Measurements from ENCODE around the gene SYNGR1. TPM values are rescaled to one million over a fixed set of nuclear protein-coding genes. Genes with fewer than 3 reads are reported as not detected.

The SYNGR1 gene
- total RNA-seq, 1 donor, result 3.6 TPM

- no peaks in the 10 kb centered on the region for H3K4me1 ChIP-seq (ENCODE audit: insufficient read depth, low read length)
- no peak for TF ChIP-seq CTCF (IDR thresholded peaks at IDR 0.05; ENCODE audit: extremely low read depth, low read depth, low read length)
Measured at GRCh38 chr22:39374191-39374590, 24.4 kb downstream of the SYNGR1 start.

GRCh38 chr22:39374801-39375200 is 25.0 kb downstream of the SYNGR1 start:
- DNase-seq (ENCODE audit: insufficient read length, low spot score, missing footprints), result peak; percentile 45

More at GRCh38 chr22:39374191-39374590, 24.4 kb downstream of the SYNGR1 start:
- H2AFZ ChIP-seq (ENCODE audit: low read length), result no peak overlapping the region
- H3K79me2 ChIP-seq (ENCODE audit: insufficient read depth, low read length), result no peaks in the 10 kb centered on the region
- H3K4me2 ChIP-seq (ENCODE audit: insufficient read depth, low read length), result no peak overlapping the region
- no peaks in the 10 kb centered on the region for H3K27me3 ChIP-seq (ENCODE audit: insufficient read depth, low read length)
- H3K36me3 ChIP-seq (ENCODE audit: insufficient read depth, low read length), result no peaks in the 10 kb centered on the region
- DNase-seq (ENCODE audit: insufficient read length, low spot score, missing footprints), result no peak
- no peak overlapping the region for H3K4me3 ChIP-seq (ENCODE audit: insufficient read depth, low read length)
- no peaks in the 10 kb centered on the region for H4K20me1 ChIP-seq (ENCODE audit: insufficient read depth, low read length)
- no peak overlapping the region for H3K27ac ChIP-seq (ENCODE audit: low read depth, low read length)
- H3K9me3 ChIP-seq (ENCODE audit: low read depth, low read length), result peaks cover 4% of the 10 kb centered on the region

GRCh38 chr22:39375646-39376045 is 25.9 kb downstream of the SYNGR1 start:
- TF ChIP-seq CTCF (IDR thresholded peaks at IDR 0.05; ENCODE audit: extremely low read depth, low read depth, low read length), result no peak
- Histone ChIP-seq H3K4me2 (ENCODE audit: insufficient read depth, low read length) (no peak overlapping the region), H3K79me2 (ENCODE audit: insufficient read depth, low read length) (no peaks in the 10 kb centered on the region), H3K27ac (ENCODE audit: low read depth, low read length) (no peak overlapping the region), H3K4me3 (ENCODE audit: insufficient read depth, low read length) (no peak overlapping the region), H3K4me1 (ENCODE audit: insufficient read depth, low read length) (no peaks in the 10 kb centered on the region), H3K9me3 (ENCODE audit: low read depth, low read length) (peaks cover 4% of the 10 kb centered on the region), H2AFZ (ENCODE audit: low read length) (no peak overlapping the region), H4K20me1 (ENCODE audit: insufficient read depth, low read length) (no peaks in the 10 kb centered on the region), H3K27me3 (ENCODE audit: insufficient read depth, low read length) (no peaks in the 10 kb centered on the region), H3K36me3 (ENCODE audit: insufficient read depth, low read length) (no peaks in the 10 kb centered on the region)
- DNase-seq (ENCODE audit: insufficient read length, low spot score, missing footprints), result peak; percentile 61

More at GRCh38 chr22:39374801-39375200, 25.0 kb downstream of the SYNGR1 start:
- H3K27me3 ChIP-seq (ENCODE audit: insufficient read depth, low read length), result no peaks in the 10 kb centered on the region
- no peaks in the 10 kb centered on the region for H3K4me1 ChIP-seq (ENCODE audit: insufficient read depth, low read length)
- no peak overlapping the region for H3K4me2 ChIP-seq (ENCODE audit: insufficient read depth, low read length)
- no peak overlapping the region for H3K27ac ChIP-seq (ENCODE audit: low read depth, low read length)
- H4K20me1 ChIP-seq (ENCODE audit: insufficient read depth, low read length), result no peaks in the 10 kb centered on the region
- no peak overlapping the region for H3K4me3 ChIP-seq (ENCODE audit: insufficient read depth, low read length)
- H3K79me2 ChIP-seq (ENCODE audit: insufficient read depth, low read length), result no peaks in the 10 kb centered on the region
- peaks cover 4% of the 10 kb centered on the region for H3K9me3 ChIP-seq (ENCODE audit: low read depth, low read length)
- no peak for TF ChIP-seq CTCF (IDR thresholded peaks at IDR 0.05; ENCODE audit: extremely low read depth, low read depth, low read length)
- no peaks in the 10 kb centered on the region for H3K36me3 ChIP-seq (ENCODE audit: insufficient read depth, low read length)
- H2AFZ ChIP-seq (ENCODE audit: low read length), result no peak overlapping the region

- Histone ChIP-seq H3K4me3 (ENCODE audit: insufficient read depth, low read length) (no peak overlapping the region), H3K4me2 (ENCODE audit: insufficient read depth, low read length) (no peak overlapping the region), H3K27ac (ENCODE audit: low read depth, low read length) (no peak overlapping the region), H2AFZ (ENCODE audit: low read length) (no peak overlapping the region), H3K9me3 (ENCODE audit: low read depth, low read length) (no peaks in the 10 kb centered on the region), H3K27me3 (ENCODE audit: insufficient read depth, low read length) (peaks cover 2% of the 10 kb centered on the region), H3K79me2 (ENCODE audit: insufficient read depth, low read length) (no peaks in the 10 kb centered on the region), H3K4me1 (ENCODE audit: insufficient read depth, low read length) (no peaks in the 10 kb centered on the region), H4K20me1 (ENCODE audit: insufficient read depth, low read length) (no peaks in the 10 kb centered on the region), H3K36me3 (ENCODE audit: insufficient read depth, low read length) (no peaks in the 10 kb centered on the region)
- TF ChIP-seq CTCF (IDR thresholded peaks at IDR 0.05; ENCODE audit: extremely low read depth, low read depth, low read length), result no peak
- peak; percentile 46 for DNase-seq (ENCODE audit: insufficient read length, low spot score, missing footprints)
Measured at GRCh38 chr22:39379756-39380730, 30.3 kb downstream of the SYNGR1 start.
